Activated CD4-positive, CD25-positive, alpha-beta regulatory T cell treated with anti-CD3 and anti-CD28 coated beads, Interleukin-2, amount 50 U/mL, for 24 hours (primary cell): Measurements from ENCODE around the gene TLE4.
A peak's percentile ranks its signal among the peaks of the same experiment; 100 is the strongest.
"Not testable (repeated sequence)": the region's sequence is repeated elsewhere in the genome, so short reads cannot be mapped to it uniquely, and the experiment has no call there.

Experiments used
- ATAC-seq, 2 donors: fragments of 150-1000 bp; cut with Tn5 transposase; one replicate each; pipeline ENCODE4 v1.10.0; 2021; ENCODE audit warnings: mild to moderate bottlenecking in 1 of 2, moderate library complexity in 1 of 2

TLE4 gene

DNA sequence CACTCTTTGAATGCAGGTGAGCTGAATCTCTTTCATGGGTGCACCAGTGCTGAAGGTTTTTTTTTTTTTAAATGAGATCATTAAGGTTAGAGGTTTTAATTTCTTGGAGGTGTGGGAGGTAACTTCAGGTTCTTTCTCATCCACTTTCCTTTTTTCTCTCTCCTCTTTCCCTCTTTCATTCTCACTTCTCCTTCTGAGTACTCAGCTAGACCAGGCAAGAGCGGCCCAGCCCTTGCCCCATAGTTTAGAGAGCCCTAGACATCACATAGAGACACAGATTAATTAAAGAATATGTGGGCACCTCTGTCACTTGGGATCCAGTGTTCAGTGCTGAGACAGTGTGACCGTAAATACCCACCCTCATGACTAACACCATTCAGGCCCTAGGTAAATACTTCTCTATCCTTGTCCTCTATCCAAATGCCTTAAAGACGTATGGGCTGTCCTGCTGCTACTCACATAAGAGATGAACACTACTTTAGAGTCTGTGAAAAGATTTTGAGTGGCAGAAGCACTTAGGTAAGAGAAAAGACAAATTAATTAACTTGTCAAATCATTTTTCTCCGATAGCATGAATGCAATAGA, 174.1 kb downstream of the TLE4 start:
- no peak for ATAC-seq

DNA sequence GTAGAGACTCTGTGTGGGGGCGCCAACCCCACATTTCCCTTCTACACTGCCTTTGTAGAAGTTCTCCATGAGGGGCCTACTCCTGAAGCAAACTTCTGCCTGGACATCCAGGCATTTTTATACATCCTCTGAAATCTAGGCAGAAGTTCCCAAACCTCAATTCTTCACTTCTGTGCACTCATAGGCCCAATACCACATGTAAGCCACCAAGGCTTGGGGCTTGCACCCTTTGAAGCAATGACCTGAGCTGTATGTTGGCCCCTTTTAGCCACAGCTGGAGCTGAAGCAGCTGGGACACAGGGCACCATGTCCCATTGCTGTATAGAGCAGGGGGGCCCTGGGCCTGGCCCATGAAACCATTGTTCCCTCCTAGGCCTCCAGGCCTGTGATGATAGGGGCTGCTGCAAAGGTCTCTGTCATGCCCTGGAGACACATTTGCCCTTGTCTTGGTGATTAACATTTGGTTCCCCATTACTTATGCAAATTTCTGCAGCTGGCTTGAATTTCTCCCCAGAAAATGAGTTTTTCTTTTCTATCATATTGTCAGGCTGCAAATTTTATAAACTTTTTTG, 180.2 kb downstream of the TLE4 start:
- ATAC-seq, result not testable (repeated sequence)

DNA sequence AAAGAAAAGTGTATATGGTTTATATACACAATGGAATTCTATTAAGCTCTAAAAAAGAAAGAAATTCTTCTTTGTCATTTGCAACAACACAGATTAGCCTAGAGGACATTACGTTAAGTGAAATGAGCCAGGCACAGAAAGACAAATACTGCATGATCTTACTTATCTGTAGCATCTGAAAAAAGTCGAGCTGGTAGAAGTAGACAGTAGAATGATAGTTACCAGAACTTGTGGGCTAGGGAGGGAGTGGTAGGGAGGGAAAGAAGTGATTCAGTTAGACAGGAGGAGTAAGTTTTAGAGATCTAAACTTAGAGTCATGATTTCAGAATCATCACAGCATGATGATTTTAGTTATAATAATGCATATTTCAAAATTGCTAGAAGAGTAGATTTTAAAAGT, 184.6 kb downstream of the TLE4 start:
- ATAC-seq, result no peak

DNA sequence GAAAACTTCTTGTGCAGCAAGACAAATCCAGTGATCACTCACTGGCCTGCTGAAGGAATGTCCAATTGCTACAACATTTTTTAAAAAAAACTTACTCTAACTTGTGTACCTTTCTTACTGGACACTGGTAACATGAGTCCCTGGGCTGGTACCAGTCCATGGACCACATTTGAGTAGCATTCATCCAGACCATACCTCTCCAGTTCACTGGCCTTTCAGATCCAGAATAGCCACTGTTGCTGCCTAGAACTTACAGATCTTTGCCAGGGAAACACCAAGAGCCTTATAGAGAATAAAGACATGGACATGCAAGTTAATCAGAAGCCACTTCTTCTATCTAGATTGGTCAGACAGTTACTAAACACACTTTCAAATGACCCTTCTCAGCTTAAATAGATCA, 185.3 kb downstream of the TLE4 start:
- ATAC-seq, result no peak

DNA sequence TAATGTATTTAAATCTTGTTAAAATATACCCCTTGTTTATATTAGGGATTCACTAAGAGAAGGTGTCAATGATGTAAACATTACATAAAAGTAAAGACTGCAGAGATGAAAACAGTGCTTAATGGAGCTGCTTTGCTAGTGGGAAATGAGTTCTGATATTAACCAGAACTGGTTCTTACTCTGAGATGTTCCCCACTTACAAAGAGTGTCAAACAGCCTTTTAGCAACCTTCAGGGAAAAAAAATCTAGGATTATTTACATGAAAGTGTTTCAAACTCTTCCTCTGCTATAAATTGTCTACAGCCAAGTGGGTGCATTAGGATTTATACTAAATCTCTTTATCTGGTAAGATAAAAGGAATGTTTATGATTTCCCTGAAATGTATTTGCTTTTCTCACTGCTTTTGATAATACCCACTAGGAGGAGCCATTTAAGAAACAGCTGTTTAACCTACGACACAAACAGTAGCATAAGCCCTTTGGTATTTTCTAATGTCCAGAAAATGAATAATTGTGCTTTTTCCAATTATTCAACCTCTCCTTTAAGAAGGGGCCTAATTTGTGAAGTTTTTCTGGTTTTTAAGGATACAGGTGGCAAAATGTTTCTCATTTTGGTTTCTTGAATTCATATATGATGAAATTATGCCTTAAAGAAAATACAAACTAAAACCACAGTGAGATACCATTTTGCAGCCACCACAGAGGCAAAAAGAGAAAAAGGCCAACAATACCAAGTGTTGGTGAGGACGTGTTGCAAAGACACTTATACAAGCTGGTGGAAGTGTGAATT, 186.3 kb downstream of the TLE4 start:
- no peak for ATAC-seq

DNA sequence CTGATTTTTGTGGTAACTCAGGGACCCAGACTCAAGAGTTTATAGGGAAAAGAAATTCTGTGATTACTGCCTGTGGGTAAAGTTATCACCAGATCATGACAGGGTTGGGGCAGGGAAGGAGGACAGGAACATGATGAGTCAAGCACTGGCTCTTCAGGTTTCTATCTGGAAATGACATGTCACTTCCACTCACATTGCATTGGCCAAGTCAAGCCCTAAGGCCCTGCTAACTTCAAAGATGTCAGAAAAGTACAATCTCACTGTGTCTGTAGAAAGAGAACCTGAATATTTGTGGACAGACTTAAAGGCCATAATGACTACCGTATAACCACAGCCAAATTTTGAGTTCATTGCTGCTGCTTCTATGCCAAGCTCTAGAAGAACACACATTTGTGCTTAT, 187.7 kb downstream of the TLE4 start:
- ATAC-seq, result peak in 1 of 2 donors; percentile 33

DNA sequence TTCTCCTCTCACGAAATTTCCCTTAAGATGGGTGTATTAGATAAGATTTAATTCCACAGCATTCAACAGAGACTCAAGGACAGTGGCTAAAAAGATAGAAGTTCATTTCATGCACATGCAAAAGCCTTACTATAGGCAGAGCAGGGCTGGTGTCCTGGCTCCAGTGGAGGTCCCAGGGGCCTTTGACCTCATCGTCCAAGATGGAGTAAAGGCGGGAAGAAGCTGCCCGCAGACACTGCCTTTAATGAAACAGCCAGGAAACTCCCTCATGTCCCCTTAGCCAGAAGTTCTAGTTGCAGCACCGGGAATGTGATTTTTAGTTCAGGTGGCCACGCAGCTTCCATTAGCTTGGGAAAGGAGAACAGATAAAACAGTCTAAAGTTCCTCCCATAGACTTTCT, 190.3 kb downstream of the TLE4 start:
- no peak for ATAC-seq

DNA sequence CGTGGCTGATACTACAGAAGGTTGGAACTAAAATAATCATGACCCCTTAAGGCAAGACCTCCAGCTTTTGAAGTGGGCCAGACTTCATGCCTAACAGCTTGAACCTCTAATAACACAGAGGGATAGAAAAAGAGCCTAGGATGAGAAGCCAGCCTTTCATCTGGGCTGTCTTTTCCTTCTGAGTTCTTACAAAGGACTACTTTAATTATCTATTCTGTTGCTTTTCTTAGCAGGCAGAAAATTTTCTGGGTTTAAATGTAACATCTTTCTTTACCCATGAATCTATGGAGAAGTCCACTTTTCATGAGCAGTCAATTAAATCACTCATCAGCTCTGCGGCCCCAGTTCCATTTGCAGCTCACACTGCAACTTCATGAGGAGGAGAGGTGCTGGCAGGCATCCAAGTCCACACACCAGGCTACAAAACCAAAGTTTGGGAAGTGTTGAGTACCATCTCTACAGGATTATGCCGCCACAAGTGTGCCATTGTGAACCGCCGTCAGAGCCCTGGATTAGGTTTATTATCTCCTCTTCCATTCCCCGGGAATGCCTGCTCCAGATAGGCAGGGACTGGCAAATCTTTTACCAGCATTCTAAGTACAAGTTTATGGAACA, 192.0 kb downstream of the TLE4 start:
- no peak for ATAC-seq

DNA sequence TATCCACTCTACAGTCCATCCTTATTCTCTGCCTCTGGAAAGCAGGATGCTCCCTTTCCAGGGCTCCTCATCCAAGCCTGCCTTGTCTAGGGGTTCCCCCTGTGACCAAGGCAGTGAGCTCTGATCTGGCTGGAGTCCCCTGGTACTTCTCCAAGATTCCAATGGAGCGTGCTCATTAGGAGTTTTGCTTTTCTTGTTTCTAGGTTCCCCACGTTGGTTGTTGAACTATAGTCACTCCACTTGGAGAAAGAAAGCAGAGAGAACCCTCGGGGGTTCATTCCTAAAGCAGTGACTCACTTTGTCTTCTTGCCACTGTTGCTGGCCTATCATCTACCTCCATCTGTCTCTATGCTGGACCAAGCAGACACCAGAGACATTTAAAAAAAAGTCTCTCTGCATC, 192.6 kb downstream of the TLE4 start:
- no peak for ATAC-seq

DNA sequence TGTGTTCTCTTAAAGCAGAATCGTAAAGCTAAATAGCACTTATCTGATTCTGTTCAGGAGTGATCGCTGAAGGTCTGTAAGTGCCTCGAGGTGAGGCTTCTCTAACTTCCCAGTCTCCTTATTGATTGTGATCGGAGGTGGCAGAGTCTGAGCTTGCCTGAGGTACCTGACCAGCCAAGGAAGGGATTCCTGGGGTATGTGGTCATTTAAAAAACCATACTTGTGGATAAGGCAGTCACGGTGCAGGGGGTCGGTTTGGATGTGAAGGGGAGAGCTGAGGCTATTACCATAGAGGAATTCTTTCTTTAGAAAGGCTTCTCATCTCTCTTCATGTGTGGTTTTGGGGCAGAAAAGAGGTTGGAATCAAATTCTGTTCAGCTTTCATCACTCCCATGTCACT, 193.7 kb downstream of the TLE4 start:
- no peak for ATAC-seq

DNA sequence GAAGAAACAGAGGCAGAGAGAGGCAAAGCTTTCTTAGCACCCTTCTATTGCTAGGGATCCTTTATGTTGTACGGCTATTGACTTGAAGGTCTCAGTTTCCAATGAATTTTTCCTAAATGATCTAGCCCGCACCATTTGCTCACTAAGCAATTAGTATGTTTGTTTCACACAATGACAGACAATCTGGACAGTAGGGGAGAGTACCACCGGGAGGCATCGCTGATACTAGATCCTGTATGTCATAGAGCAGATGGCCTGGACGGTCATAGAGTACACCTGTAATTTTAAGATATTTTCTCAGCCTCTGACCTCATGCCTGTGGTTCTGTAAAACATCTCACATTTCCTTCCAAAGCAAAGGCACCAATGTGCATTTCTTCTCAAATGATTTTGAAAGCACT, 194.3 kb downstream of the TLE4 start:
- no peak for ATAC-seq

DNA sequence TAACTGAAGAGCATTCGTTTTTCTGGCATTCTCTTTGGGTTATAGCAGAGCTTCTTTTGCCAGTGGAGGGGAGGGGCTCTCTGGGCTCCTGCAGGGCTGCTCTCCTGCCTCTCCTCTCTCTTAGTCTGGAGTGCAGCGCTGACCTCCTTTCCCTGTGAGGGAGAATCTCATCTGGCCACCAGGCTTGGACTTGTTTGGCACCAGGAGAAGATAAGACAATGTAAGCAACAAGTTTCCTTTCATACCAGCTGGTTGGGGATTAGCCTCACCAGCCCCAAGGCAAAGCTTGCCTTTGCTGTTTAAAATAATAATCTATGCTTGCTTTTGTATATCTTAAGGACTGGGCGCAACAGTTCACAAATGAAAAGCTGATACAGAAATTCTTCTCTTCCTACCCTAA, 196.4 kb downstream of the TLE4 start:
- ATAC-seq, result no peak

DNA sequence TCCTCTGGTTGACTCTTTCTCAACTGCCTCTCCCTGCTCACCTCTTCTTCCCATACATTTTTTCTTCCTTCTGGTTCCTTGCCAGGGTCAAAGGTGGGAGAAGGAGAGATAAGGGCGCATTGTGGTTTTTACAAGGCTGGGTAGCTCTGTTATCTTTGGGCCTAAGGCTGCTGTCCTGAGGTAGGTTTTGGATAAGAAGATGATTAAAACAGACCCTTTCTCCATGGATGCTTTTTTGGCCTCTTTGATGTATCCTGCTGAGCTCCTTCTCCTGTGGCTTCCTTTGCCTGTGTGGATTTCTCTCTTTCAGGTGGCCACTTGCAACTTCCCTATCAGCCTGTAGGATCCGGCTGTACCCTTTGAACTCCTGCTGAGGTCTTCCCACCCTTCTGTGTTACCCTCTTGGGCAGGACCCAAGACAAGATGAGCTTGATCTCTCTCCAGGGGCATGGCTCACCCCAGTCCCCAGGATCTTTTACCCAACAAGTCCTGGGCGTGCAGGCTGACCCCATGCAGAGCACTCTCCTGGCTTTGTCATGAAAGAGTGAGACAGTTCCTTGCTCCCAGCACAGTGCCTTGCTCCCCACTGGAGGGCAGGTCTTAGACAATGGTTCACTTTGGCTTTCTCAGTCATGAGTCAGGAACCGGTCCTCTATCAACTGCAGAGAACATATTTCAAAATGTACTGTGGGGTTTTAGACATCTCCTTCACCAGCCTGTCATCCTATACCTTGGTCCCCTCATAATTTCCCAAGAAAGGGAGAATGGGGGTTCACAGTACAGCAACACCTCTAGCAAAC, 197.9 kb downstream of the TLE4 start:
- no peak for ATAC-seq

DNA sequence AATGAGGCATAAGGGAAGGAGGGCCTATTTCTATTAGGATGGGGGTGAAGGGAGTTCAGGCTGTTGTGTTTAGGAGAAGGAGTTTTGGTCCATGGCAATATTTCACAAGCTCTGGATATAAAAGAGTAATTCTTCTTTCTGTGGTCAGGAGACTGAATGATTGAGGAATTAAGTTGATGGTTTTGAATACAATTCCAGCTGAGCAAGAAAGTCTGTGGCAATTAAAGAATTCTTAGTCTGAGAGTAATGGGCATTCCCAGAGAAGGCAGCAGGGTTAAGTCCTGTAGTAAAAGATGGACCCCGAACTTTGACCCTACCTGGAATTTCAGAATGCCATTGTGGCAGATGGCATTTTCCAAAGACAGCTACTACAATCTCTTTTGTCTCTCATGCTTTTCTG, 202.6 kb downstream of the TLE4 start:
- ATAC-seq, result no peak
